HepG2 (cell line): ENCODE measurements around the gene EPHA1.
A peak's percentile ranks its signal among the peaks of the same experiment; 100 is the strongest.

ENCODE experiments used
- ZNF260 ChIP-seq: sonication (generic); formaldehyde crosslinking; IDR thresholded peaks from 2 replicates; pipeline ENCODE4 v1.4.0; 2020; ENCODE audit warnings: missing genetic modification reagents, low read depth, mild to moderate bottlenecking, borderline replicate concordance
- ZNF274 ChIP-seq: sonication (generic); formaldehyde crosslinking; IDR thresholded peaks from 2 replicates; pipeline ENCODE4 v1.5.1; 2020; ENCODE audit warnings: mild to moderate bottlenecking, missing genetic modification reagents

DNA sequence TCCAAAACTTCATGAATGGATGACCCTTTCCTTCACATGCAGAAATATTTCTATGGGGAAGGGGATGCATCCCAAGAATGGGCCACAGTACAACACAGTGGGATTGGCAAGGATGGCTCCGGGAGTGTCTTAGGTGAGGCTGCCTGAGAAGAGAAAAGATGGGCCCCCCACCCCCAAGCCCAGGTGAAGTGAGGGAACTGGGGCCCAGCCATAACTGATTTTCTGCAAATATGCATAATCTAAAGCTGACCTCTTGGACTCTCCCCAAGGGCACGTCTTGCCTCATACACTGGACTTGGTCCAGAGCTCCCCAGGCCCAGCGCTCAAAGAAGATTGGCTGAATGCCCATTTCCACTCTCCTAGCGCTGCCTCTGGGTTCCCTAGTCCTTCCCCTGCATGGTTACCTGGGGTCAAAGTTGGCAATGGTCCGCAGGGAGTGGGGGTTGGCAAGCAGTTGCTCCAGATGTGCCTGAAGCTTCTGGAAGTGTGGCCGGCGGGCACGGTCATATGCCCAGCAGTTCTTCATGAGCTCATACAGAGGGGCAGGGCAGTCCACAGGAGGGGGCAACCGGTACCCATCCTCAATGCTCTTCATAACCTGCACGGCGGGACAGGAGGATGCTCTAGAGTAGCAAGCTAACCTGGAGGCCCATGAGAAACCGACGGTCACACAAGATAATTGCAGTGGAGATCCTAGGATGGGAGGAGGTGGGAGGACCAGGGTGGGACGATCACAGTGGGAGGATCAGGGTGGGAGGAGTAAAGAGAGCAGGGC is 15.2 kb downstream of the EPHA1 start:
- TF ChIP-seq ZNF260, result no peak
- TF ChIP-seq ZNF274 (CRISPR knock-in tag), result peak; percentile 68; the same call in 1 of the 2 replicates
